GM18519 (cell line): ENCODE results near the gene NT5DC2.

ENCODE experiments used
- ATAC-seq: cut with Tn5 transposase; IDR thresholded peaks from one replicate; pipeline ENCODE4 v1.9.1; 2021; ENCODE audit warnings: mild to moderate bottlenecking, moderate library complexity; ENCODE audit not compliant: unreplicated experiment, low FRiP score

NT5DC2 gene

DNA sequence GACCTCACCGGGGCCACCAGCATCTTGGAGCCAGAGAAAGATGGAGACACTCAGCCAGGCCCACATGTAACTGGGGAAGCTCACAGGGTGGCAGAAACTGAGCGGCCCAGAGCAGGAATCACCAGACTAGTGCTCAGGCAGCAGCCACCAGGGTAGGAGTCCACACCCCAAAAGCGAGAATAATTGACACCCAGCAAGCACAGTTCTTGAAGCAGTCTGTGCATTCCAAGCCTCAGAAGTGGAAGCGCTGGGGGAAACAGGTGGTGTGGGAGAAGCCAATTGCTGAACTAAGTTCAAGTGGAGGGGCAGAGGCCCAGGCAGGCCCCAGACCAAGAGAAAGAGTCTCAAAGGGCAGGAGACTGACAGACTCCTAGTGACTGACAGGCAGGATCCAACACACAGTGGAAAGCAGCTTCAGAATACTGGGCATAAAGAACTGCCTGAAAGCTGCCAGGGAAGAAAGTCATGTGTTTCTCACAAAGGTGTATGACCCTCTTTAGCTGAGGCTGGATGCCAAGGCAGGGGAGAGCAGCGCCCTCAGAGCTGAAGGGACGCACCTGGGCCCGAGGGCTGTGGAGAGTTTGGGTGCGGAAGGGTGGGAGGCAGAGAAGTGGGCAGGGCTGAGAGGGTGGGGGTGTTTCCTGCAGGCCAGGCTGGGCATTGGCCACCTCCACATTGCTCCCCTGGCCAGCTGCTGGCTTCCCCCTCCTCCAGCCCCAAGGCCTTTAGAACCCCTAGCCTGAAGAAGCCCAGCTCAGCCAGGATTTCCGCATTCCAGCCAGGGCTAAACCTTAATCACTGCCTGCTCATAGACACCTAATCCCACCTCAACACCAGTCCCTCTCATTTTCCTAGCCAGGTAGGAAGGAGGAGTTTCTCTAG, 7.7 kb downstream of the NT5DC2 start:
- no peak for ATAC-seq

DNA sequence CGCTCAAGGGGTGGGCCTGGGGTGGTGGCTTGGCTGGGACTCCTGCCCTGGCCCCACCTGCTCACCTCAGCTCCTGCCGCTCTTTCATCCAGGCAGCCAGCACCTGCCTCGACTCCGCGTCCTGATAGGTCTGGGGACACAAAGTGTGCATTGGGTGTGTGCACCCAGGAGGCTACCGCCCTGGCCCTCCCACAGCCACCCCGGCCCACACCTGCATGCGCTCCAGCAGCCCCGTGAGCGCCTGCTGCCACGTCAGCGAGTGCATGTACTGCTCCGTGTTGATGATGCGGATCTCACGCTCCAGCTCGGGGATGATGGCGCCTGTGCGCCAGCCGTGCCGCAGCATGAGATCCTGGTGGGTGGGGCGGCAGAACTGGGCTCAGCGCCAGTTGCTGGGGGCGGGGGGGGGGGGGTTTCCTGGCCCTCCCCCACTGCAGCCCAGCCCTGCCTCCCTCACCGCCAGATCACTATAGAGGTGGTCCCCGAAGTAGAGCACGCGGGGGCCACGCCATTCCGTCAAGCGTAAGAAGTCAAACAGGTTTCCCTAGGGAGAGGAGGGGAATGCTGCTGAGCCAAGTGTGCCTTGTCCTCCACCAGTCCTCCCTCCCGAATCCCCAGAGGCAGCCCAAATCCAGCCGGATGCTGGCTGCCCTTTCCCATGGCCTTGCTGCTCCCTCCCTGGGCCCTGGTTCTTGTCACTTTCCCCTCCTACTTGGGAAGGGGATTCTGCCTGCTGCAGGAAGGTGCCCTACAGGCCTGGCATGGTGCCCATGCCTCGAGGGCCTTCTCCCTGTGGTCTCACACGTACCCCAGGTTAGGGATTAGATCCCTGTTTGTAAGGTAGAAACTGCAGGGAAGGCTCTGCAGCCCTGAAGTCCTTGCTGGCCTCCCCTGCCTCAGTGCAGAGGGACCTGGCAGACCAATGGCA, 8.6 kb downstream of the NT5DC2 start:
- no peak for ATAC-seq

DNA sequence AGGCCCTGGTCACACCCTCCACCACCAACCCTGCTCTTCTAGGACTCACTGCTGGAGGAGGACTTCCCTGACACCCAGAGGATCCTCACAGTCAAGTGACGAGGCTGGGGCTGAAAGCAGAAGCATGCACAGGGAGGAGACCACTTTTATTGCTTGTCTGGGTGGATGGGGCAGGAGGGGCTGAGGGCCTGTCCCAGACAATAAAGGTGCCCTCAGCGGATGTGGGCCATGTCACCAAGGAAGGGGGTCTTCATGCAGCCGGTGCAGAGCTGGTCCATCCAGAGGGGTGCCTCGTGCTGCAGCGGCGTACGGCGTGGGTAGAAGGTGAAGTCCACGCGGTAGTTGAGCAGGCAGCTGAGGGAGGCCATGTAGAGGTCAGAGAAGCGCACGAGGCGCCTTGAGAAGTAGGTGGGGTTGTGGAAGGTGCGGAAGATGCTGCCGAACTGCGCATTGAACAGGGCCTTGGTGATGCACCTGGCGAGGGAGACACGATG, 9.4 kb downstream of the NT5DC2 start:
- no peak for ATAC-seq

DNA sequence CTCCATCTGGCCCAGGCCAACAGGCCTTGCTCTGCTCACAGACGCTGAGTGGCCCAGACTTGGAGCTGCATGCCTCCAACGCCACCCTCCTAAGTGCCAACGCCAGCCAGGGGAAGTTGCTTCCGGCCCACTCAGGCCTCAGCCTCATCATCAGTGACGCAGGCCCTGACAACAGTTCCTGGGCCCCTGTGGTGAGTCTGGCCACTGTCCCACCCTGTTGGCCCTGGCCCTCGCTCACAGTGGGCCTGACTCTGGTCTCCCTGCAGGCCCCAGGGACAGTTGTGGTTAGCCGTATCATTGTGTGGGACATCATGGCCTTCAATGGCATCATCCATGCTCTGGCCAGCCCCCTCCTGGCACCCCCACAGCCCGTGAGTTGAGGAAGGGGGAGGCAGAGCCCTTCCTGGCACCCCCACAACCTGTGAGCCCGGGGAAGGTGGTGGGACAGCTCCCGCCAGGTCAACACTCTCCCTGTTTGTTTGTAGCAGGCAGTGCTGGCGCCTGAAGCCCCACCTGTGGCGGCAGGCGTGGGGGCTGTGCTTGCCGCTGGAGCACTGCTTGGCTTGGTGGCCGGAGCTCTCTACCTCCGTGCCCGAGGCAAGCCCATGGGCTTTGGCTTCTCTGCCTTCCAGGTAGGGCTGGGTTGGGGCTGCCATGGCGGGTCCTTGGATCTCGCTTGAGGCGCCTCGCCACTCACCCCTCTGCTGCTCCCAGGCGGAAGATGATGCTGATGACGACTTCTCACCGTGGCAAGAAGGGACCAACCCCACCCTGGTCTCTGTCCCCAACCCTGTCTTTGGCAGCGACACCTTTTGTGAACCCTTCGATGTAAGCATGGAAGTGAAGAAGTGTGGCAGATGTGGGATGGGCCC, 10.0 kb downstream of the NT5DC2 start:
- no peak for ATAC-seq

DNA sequence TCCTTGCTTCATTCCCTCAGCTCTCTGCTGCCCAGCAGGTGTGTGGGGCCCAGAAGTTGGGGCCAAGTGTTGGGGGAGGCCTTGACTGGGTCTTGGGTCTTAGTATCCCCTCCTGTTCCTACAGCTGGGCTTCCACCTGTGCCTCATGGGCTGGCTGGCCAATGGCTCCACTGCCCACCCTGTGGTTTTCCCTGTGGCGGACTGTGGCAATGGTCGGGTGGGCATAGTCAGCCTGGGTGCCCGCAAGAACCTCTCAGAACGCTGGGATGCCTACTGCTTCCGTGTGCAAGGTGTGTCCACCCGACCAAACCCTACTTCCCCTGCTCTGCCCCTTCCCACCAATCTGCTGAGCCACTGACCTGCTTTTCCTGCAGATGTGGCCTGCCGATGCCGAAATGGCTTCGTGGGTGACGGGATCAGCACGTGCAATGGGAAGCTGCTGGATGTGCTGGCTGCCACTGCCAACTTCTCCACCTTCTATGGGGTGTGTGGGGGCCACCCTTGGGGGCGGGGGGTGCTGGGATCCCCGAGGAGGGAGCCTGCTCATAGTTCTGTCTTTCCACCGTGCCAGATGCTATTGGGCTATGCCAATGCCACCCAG, 10.9 kb downstream of the NT5DC2 start:
- no peak for ATAC-seq

DNA sequence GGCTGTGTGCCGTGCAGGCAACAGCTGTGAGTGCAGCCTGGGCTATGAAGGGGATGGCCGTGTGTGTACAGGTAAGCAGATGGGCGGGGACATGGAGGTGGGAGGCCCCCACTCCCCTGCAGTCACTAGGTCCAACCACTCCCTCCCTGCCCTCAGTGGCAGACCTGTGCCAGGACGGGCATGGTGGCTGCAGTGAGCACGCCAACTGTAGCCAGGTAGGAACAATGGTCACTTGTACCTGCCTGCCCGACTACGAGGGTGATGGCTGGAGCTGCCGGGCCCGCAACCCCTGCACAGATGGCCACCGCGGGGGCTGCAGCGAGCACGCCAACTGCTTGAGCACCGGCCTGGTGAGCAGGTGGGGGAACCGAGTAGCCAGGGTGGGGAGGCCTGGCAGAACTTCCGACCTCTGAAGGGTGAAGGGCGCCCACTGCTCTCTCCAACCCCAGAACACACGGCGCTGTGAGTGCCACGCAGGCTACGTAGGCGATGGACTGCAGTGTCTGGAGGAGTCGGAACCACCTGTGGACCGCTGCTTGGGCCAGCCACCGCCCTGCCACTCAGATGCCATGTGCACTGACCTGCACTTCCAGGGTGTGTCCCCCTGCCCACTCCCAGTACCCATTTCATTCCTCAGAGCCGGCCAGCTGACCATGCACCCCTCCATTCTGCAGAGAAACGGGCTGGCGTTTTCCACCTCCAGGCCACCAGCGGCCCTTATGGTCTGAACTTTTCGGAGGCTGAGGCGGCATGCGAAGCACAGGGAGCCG, 11.6 kb downstream of the NT5DC2 start:
- no peak for ATAC-seq

DNA sequence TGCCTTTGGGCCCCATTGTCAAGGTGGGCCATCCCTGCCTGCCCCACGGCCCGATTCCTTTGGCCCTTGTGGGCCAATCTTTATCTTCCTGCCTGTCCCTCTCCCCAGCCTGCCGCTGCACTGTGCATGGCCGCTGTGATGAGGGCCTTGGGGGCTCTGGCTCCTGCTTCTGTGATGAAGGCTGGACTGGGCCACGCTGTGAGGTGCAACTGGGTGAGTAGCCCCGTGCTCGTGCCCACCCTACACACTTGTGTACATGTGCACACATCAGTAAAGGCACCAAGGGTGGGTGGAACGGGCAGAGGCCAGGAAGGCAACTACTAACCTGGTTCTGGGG, 12.2 kb downstream of the NT5DC2 start:
- no peak for ATAC-seq

DNA sequence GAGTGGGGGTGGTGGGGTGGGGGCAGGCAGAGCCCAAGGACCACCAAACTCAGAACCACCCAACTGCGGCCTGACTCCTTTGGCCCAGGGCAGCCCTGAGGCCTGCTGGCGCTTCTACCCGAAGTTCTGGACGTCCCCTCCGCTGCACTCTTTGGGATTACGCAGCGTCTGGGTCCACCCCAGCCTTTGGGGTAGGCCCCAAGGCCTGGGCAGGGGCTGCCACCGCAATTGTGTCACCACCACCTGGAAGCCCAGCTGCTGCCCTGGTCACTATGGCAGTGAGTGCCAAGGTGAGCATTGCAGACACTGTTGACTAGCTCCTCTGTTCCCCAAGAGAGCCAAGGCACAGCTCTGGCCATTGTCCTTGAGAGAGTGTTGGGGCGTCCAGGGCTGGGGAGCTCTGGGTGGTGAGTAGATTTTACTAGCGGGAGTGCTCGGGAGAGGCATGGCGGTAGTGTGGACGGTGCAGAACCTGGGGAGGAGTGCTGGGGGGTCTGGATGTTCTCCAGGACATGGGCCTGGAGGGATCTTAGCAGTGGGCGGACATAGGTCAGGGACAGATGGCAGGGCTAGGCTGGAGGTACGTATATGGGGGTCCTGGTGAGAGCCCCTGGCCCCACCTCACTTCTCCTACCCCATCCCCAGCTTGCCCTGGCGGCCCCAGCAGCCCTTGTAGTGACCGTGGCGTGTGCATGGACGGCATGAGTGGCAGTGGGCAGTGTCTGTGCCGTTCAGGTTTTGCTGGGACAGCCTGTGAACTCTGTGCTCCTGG, 12.8 kb downstream of the NT5DC2 start:
- ATAC-seq = no peak

DNA sequence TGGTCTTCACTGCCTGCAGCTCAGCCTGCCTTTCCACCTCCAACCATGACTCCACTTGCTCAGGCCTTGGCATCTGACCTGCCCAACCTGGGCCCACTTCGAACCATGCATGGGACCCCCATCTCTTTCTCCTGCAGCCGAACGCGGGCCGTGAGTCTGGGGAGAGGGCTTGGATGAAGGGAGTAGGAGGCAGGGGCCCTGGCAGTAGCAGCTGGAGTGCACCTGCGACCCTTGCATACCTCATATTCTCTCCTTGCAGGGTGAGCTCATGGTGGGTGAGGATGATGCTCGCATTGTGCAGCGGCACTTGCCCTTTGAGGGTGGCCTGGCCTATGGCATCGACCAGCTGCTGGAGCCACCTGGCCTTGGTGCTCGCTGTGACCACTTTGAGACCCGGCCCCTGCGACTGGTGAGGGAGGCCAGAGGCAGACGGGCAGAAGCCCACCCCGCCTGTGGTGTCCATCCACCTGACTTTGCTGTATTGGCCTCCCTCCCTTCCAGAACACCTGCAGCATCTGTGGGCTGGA, 13.5 kb downstream of the NT5DC2 start:
- no peak for ATAC-seq

DNA sequence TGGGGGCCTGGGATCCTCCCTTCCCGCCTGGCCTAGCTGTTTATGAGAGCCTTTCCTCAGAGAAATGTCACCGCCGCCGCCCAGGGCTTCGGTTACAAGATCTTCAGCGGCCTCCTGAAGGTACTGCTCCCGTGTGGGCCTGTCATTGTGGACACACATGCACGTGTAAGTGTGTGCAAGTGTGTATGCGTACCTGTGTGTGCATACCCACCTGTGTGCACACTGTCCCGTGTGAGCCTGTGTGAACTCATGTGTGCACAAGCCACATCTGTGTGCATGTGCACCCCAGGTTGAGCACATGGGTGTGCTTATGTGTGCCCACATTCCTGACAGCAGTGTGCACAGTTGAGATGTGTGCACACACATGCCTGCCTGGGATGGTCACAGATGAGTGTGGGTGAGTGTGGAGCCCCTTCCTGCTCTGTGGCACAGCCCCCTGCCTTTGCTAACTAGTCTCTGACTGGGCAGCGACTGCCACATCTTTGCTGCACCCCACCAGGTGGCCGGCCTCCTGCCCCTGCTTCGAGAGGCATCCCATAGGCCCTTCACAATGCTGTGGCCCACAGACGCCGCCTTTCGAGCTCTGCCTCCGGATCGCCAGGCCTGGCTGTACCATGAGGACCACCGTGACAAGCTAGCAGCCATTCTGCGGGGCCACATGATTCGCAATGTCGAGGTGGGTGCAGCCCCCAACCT, 14.1 kb downstream of the NT5DC2 start:
- no peak for ATAC-seq

DNA sequence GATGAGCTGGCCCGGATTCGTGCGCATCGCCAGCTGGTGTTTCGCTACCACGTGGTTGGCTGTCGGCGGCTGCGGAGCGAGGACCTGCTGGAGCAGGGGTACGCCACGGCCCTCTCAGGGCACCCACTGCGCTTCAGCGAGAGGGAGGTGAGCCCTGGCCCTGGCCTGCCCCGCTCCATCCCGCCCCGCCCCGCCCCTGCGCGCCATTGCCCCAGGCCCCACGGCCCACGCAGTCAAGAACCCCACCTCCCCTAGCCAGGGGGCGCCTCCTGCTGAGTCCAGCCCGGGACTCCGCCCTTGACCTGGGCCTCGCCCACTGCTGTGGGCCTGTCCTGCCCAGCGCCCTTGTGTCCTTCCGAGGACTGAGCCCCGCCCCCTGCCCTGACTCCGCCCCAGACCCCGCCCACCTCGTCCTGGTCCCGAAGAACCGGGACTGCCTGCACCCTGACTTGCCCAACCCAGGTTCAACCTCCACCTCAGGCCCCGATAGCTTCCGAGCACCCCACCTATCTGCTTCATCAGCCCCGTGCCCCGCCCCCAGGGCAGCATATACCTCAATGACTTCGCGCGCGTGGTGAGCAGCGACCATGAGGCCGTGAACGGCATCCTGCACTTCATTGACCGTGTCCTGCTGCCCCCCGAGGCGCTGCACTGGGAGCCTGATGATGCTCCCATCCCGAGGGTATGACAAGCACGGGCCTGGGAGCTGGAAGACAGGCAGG, 14.8 kb downstream of the NT5DC2 start:
- no peak for ATAC-seq

DNA sequence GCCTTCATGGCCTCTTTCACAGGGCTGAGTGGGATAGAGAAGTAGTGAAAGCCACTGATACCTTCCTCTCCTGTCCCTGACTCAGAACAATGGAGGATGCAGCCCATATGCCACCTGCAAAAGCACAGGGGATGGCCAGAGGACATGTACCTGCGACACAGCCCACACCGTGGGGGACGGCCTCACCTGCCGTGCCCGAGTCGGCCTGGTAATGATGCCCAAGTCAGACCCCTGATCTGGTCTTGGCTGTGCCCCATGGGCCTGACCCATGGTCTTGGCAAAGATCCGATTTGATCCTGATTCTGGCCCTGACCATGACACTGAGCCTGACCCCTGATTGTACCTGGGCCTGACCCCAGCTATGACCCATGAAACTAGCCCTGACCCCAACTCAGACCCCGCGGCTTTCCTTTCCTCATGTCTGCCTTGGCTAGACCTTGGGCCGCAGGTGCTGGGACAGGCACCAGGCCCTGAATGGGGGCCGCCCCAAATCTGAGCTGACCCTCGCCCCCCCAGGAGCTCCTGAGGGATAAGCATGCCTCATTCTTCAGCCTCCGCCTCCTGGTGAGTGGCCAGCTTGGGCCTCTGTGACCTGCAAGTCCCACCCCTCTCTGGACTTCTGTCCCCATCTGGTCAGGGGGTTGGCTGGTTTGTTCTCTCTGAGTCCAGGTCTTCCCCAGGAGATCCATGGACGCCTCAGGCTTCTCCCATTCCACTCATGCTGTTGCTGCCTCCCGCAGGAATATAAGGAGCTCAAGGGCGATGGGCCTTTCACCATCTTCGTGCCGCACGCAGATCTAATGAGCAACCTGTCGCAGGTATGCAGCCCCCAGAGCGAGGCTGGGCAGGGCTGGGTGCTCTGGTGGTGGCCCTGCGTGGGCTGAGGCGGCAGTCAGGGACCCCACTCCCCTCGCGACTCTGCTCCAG, 15.6 kb downstream of the NT5DC2 start:
- ATAC-seq = no peak

DNA sequence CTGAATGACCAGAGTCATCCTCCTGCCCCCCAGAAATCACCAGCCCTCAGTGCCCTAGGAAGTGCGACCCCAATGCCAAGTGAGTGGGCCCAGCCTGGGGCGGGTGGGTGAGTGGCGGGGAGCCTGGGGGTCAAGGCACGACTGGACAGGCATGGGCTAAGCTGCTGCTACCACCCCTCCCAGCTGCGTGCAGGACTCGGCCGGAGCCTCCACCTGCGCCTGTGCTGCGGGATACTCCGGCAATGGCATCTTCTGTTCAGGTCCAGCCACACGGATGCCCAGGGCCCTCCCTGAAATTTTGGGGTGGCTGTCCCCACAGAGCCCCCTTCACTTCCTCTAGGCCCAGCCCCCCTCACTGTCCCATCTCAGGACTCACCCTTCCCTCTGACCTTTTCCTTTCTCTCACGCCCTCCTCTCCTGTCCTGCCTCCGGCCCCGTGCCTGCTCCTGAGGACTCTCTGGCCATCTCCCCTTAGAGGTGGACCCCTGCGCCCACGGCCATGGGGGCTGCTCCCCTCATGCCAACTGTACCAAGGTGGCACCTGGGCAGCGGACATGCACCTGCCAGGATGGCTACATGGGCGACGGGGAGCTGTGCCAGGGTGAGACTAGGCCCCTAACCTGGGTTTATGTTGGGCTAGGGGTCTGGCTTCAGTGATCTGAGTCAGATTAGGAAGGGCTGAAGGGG, 17.0 kb downstream of the NT5DC2 start:
- no peak for ATAC-seq

DNA sequence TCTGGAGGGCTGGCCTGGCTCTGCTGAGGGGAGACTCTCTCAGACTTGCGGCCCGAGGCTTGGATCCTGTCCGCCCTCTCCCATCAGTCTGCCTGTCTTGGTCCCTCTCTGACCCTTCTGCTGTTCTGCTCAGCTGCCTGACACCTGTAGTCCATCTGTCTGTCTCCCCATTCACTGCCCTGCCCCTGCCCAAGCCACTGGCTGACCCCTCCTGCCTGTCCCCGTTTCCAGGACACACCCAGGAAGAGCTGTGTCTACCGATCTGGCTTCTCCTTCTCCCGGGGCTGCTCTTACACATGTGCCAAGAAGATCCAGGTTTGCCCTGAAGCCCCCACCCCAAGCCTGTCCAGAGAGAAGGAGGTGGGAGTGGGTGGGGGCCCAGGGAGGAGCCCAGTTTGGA, 18.5 kb downstream of the NT5DC2 start:
- ATAC-seq = no peak

DNA sequence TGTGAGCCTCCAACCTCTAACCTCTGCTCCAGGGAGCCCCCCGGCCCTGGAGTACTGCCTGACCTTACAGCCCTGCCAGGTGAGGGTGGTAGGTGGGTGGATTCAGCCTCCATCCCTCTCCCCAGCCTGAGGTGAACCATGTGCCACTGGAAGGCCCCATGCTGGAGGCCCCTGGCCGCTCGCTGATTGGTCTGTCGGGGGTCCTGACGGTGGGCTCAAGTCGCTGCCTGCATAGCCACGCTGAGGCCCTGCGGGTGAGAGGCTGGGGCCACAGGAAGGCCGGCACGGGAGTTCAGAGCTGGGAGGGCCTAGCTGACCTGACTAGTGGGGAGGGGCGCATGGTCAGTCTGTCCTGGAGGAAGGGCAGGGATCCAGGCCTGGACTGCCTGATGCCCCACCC, 19.1 kb downstream of the NT5DC2 start:
- no peak for ATAC-seq

DNA sequence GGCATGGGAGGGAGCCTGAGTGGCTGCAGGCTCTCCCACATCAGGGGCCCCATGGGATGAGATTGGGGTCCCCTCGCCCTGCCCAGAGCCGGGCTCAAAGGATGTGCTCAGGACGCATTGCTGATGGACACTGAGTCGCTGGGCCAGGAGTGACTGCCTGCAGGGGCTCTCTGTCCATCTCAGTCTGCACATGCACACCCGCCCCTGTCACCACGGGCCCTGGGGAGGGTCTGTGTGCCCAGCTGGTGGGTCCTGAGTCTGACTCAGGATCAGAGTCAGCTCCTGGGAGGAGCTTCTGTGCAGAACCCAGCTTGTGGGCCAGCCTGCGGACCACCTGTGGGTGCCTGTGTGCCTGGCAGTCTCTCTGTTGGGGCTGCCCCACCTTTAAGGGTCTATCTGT, 20.4 kb downstream of the NT5DC2 start:
- ATAC-seq = no peak
